ENCODE results near the gene OR10H1.

The OR10H1 gene

DNA sequence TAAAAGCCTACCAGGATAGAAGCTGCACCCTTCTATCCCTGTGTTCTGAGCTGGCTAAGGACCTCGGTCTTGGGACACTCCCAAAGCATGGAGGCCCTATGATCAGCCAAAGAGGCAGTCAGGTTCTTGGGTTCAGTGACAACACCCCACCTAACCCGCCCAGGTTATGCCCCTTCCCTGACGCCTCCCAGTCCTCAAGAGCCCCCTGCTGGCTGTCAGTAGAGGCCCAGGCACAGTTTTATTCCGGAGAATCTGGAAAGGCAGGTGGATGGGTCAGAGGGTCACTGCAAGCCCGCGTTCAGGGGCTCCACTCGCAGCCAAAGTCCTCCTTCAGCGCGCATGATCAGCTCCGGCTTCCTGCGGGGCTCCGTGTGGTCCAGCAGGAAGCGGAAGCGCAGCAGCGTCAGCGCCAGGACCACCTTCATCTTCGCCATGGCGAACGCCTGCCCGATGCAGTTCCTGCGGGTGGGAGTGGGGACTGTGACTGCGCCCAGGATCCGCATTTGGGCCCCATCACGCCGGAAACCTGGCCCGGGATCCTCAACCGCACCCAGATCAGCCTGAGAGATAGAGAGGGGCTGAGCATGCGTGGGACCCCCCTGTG, 55.4 kb downstream of the OR10H1 start:
- no peak for DNase-seq

DNA sequence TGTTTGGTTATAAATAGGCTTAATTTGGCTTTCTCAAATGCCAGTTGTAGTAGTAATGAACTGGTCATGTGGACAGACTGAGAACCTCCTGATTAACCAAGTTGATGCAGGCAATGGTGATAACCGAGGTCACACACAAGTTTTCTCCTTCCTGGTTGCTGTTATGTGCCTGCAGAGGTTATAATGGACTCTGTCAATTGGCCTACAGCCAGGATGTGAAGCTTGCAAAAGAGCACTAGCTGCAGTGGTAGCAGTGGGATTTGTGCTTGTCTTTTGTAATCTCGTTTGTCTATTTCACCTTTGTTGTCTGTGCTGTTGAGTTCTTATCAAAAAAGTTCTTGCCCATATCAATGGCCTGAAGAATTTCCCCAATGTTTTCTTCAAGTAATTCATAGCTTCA, 57.1 kb downstream of the OR10H1 start:
- DNase-seq = peak; percentile 3
